ENCODE data around the gene AP3S2. TPM values are rescaled to one million over a fixed set of nuclear protein-coding genes. Genes with fewer than 3 reads are reported as not detected.

AP3S2 gene
- total and polyA plus RNA-seq, 2 of the 4 experiments (the other 2 are of a cell fraction), result 12.6 to 34.1 TPM

GRCh38 chr15:89878323-89878722, 15.5 kb downstream of the AP3S2 start:
- Histone ChIP-seq H2BK5ac (ENCODE audit: low read depth, low read length, poor library complexity, severe bottlenecking) (no peak overlapping the region), H3K14ac (replicated peaks; ENCODE audit: low read depth, low read length) (no peak overlapping the region), H3K27ac (ENCODE audit: insufficient read depth, low read length) (no peak overlapping the region), H3K18ac (ENCODE audit: low read depth, low read length) (no peak overlapping the region), H3K27me3 (ENCODE audit: control insufficient read depth, insufficient read depth, low read length) (no peaks in the 10 kb centered on the region), H3K9me3 (ENCODE audit: control insufficient read depth, insufficient read depth, low read length) (no peaks in the 10 kb centered on the region), H2AK5ac (ENCODE audit: low read depth, low read length) (no peak overlapping the region), H3K56ac (ENCODE audit: extremely low read depth, insufficient read depth, low read length) (no peak overlapping the region), H2BK20ac (ENCODE audit: low read depth, low read length) (no peak overlapping the region), H2AK9ac (replicated peaks; ENCODE audit: low read depth, low read length, poor library complexity) (no peak overlapping the region), H3K79me1 (ENCODE audit: low read depth in 1 of 2, low read length in 2 of 2) (peaks cover 0 to 3% of the 10 kb centered on the region in 2 experiments; a peak in 1 of 4 replicates), H4K91ac (ENCODE audit: insufficient read depth, low read depth, low read length) (no peak overlapping the region), H2AFZ (replicated peaks; ENCODE audit: low read length, poor library complexity) (no peak overlapping the region), H3K4me1 (ENCODE audit: control insufficient read depth, insufficient read depth, low read length) (no peaks in the 10 kb centered on the region), H2BK120ac (ENCODE audit: low read depth, low read length) (no peak overlapping the region), H2BK15ac (ENCODE audit: low read depth, low read length) (no peak overlapping the region), H3K9me1 (ENCODE audit: insufficient read depth, low read length) (no peaks in the 10 kb centered on the region), H4K8ac (ENCODE audit: low read depth in 2 of 2, low read length in 2 of 2) (no peak overlapping the region), H4K20me1 (ENCODE audit: insufficient read depth, low read length) (no peaks in the 10 kb centered on the region), H4K5ac (ENCODE audit: low read depth, low read length) (no peak overlapping the region), H3K4ac (ENCODE audit: low read depth, low read length) (no peak overlapping the region), H3K4me2 (ENCODE audit: low read depth, low read length) (no peak overlapping the region), H3K23ac (ENCODE audit: low read depth, low read length) (no peak overlapping the region), H3K4me3 (ENCODE audit: insufficient read depth, low read depth, low read length) (no peak overlapping the region), H3K9ac (ENCODE audit: low read depth, low read length) (no peak overlapping the region), H3K36me3 (ENCODE audit: control insufficient read depth, insufficient read depth, low read length) (peaks cover 20% of the 10 kb centered on the region)
- intact Hi-C loops (cut with micrococcal nuclease), result no loop called here
- no CpG with 5 or more reads among the region's 3 CpGs for WGBS, 2 experiments (ENCODE audit: extremely low coverage in 2 of 2, insufficient read length in 1 of 2)
- in situ Hi-C loops (cut with MboI; ENCODE audit: low sequenced_read_pairs), result loop anchor here (5.0 kb wide), 1 partner anchor 121 kb away; no protein-coding TSS in a partner anchor
- ChIA-PET POLR2A (ENCODE audit: unreplicated experiment) (interaction anchor here (0.7 kb wide), 1 partner anchor 326 kb away, joined by 3 read pairs; no protein-coding TSS in a partner anchor), CTCF (interaction anchor here (0.6 kb wide), 1 partner anchor 138 kb away, joined by 3 read pairs; no protein-coding TSS in a partner anchor)
- ATAC-seq (ENCODE audit: low read depth), result no peak
- dilution Hi-C loops (cut with HindIII; ENCODE audit: low sequenced_read_pairs, unreplicated experiment), result no loop called here
- no TSS peak for BruUV-seq (replicated peaks)
- no peak for DNase-seq
- TF ChIP-seq NFE2L2 (IDR thresholded peaks at IDR 0.05; ENCODE audit: low read depth, low read length), result no peak
- no peak for TF ChIP-seq CHD1 (IDR thresholded peaks at IDR 0.05; ENCODE audit: low read depth, low read length)
- no peak for TF ChIP-seq FOS (IDR thresholded peaks at IDR 0.05; ENCODE audit: low read depth, low read length)
- no peak for TF ChIP-seq MXI1 (IDR thresholded peaks at IDR 0.05; ENCODE audit: borderline replicate concordance, low read depth, low read length)
- TF ChIP-seq RCOR1 (IDR thresholded peaks at IDR 0.05; ENCODE audit: insufficient replicate concordance, low read length), result no peak
- no peak for TF ChIP-seq CTCF (conservative IDR thresholded peaks at IDR 0.05; ENCODE audit: low read depth, low read length)
- no peak for TF ChIP-seq ELK1 (IDR thresholded peaks at IDR 0.05; ENCODE audit: borderline replicate concordance, low read depth, low read length)
- TF ChIP-seq RAD21 (IDR thresholded peaks at IDR 0.05; ENCODE audit: low read length), result no peak
- no peak for TF ChIP-seq MAFK (IDR thresholded peaks at IDR 0.05; ENCODE audit: low read depth, low read length)
- TF ChIP-seq MAZ (IDR thresholded peaks at IDR 0.05; ENCODE audit: borderline replicate concordance, low read depth, low read length), result no peak
- no peak for TF ChIP-seq RFX5 (IDR thresholded peaks at IDR 0.05; ENCODE audit: low read depth, low read length)
- TF ChIP-seq CEBPB (IDR thresholded peaks at IDR 0.05; ENCODE audit: low read depth, low read length), result no peak
- no peak for TF ChIP-seq POLR2A (IDR thresholded peaks at IDR 0.05; ENCODE audit: low read depth, low read length)
- TF ChIP-seq SMC3 (IDR thresholded peaks at IDR 0.05; ENCODE audit: low read depth, low read length), result no peak
- no peak for TF ChIP-seq USF2 (IDR thresholded peaks at IDR 0.05; ENCODE audit: low read depth, low read length)
- no peak for TF ChIP-seq BHLHE40 (IDR thresholded peaks at IDR 0.05; ENCODE audit: low read depth, low read length)
